Gastroesophageal sphincter (tissue), 3 donors: ENCODE measurements around the gene STXBP5L.

Experiments
- EP300 ChIP-seq: sonication (generic); formaldehyde crosslinking; IDR thresholded peaks from one replicate; pipeline ENCODE4 v1.6.1; 2017; ENCODE audit warnings: antibody characterized with exemption, mild to moderate bottlenecking
- POLR2A ChIP-seq, 2 donors: fragments of 450-650 bp; IDR thresholded peaks; one replicate each; pipeline ENCODE4 v1.6.1; 2017; ENCODE audit warnings: antibody characterized with exemption in 2 of 2, mild to moderate bottlenecking in 2 of 2, moderate library complexity in 1 of 2
- POLR2AphosphoS5 ChIP-seq: sonication (generic); formaldehyde crosslinking; IDR thresholded peaks from one replicate; pipeline ENCODE4 v1.6.1; 2017; ENCODE audit warnings: antibody characterized with exemption
- TF ChIP-seq, protein P1 (sequence below), 4 experiments: fragments of 200-600 bp in 2 of 4; fragments of 450-650 bp in 2 of 4; sonication (generic) in 1 of 4; IDR thresholded peaks; one replicate each; pipeline ENCODE4 v1.5.1; 2017 to 2019; ENCODE audit warnings: antibody characterized with exemption in 4 of 4, mild to moderate bottlenecking in 2 of 4, moderate library complexity in 2 of 4

DNA sequence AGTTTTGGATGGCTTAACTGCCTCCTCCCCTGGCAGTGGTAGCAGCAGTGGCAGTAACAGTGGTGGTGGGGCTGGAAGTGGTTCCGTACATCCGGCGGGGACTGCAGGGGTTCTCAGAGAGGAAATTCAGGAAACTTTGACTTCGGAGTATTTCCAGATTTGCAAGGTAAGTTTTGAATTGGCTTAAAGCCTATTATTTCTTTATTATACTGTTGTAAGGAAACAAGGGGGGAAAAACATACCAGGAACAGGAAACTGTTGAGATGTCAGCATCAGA is 1.5 kb downstream of the STXBP5L start:
- TF ChIP-seq POLR2A (IDR thresholded peaks at IDR 0.05): no peak
- TF ChIP-seq POLR2AphosphoS5: no peak
- TF ChIP-seq, protein P1, sequence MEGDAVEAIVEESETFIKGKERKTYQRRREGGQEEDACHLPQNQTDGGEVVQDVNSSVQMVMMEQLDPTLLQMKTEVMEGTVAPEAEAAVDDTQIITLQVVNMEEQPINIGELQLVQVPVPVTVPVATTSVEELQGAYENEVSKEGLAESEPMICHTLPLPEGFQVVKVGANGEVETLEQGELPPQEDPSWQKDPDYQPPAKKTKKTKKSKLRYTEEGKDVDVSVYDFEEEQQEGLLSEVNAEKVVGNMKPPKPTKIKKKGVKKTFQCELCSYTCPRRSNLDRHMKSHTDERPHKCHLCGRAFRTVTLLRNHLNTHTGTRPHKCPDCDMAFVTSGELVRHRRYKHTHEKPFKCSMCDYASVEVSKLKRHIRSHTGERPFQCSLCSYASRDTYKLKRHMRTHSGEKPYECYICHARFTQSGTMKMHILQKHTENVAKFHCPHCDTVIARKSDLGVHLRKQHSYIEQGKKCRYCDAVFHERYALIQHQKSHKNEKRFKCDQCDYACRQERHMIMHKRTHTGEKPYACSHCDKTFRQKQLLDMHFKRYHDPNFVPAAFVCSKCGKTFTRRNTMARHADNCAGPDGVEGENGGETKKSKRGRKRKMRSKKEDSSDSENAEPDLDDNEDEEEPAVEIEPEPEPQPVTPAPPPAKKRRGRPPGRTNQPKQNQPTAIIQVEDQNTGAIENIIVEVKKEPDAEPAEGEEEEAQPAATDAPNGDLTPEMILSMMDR (IDR thresholded peaks at IDR 0.05): no peak
- no peak for TF ChIP-seq EP300
